ENCODE measurements around the gene WDFY2. TPM values are rescaled to one million over a fixed set of nuclear protein-coding genes. Genes with fewer than 3 reads are reported as not detected.

The WDFY2 gene
- total and polyA plus RNA-seq, 10 of the 15 experiments (the other 5 are each of a cell fraction or from before 2014, with no cell fraction given) = 2.1 to 13.0 (median 8.1) TPM

GRCh38 chr13:51738226-51738905, 154.1 kb downstream of the WDFY2 start:
- RAD21 ChIA-PET (ENCODE audit: unreplicated experiment) = no interaction called here
- H3K4me1 ChIP-seq (ENCODE audit: control insufficient read depth, insufficient read depth, low read length) = peaks cover 3% of the 10 kb centered on the region; the same call in 1 of the 2 replicates
- no peaks in the 10 kb centered on the region for H4K20me1 ChIP-seq (ENCODE audit: control insufficient read depth, insufficient read depth)
- no peak for FAIRE-seq
- no peak overlapping the region for H3K27ac ChIP-seq (ENCODE audit: control insufficient read depth, insufficient read depth)
- POLR2A ChIA-PET = no interaction called here
- H3K4me2 ChIP-seq (ENCODE audit: control insufficient read depth, insufficient read depth) = no peak overlapping the region
- CTCF ChIA-PET = no interaction called here
- intact Hi-C loops (cut with micrococcal nuclease; ENCODE audit: unreplicated experiment) (no loop called here), in situ Hi-C loops (cut with MboI) (no loop called here)
- H3K9me3 ChIP-seq (replicated peaks; ENCODE audit: control insufficient read depth, insufficient read depth, low read length) = no peaks in the 10 kb centered on the region
- BruUV-seq (replicated peaks) = no TSS peak
- H3K79me2 ChIP-seq (ENCODE audit: control insufficient read depth, insufficient read depth, low read length) = no peaks in the 10 kb centered on the region
- H2AFZ ChIP-seq (ENCODE audit: control insufficient read depth, low read depth, low read length) = no peak overlapping the region
- H3K9ac ChIP-seq (ENCODE audit: control insufficient read depth, insufficient read depth, low read length) = no peak overlapping the region
- H3K4me3 ChIP-seq = no peak overlapping the region
- TF ChIP-seq SREBF1 (IDR thresholded peaks at IDR 0.05; ENCODE audit: low read length) (no peak), JUNB (IDR thresholded peaks at IDR 0.05) (peak; percentile 45; the same call in 1 of the 2 replicates), RUNX3 (IDR thresholded peaks at IDR 0.05; ENCODE audit: low read length) (peak; percentile 52; the same call in 1 of the 2 replicates)
- WGBS (ENCODE audit: insufficient coverage, insufficient replicate concordance, low lambda C conversion rate, missing lambda C conversion rate) = 30% methylated on average over 2 of the region's 2 CpGs
- peak; percentile 78 for ATAC-seq
- DNase-seq (ENCODE audit: low read depth, low spot score) = no peak
- SMC1A ChIA-PET (ENCODE audit: uncharacterized antibody, unreplicated experiment) = interaction anchor here (0.6 to 1.3 kb wide), 3 partner anchors 59 to 431 kb away, joined by 3 to 4 read pairs (median 4); no protein-coding TSS in a partner anchor
- no peaks in the 10 kb centered on the region for H3K27me3 ChIP-seq (replicated peaks in 1 of 2; ENCODE audit: control insufficient read depth in 2 of 2, insufficient read depth in 2 of 2, low read length in 1 of 2)
- H3K36me3 ChIP-seq (ENCODE audit: control insufficient read depth in 2 of 2, insufficient read depth in 2 of 2, low read length in 1 of 2) = peaks cover 0 to 9% of the 10 kb centered on the region in 2 experiments; a peak in 1 of 4 replicates

DNA sequence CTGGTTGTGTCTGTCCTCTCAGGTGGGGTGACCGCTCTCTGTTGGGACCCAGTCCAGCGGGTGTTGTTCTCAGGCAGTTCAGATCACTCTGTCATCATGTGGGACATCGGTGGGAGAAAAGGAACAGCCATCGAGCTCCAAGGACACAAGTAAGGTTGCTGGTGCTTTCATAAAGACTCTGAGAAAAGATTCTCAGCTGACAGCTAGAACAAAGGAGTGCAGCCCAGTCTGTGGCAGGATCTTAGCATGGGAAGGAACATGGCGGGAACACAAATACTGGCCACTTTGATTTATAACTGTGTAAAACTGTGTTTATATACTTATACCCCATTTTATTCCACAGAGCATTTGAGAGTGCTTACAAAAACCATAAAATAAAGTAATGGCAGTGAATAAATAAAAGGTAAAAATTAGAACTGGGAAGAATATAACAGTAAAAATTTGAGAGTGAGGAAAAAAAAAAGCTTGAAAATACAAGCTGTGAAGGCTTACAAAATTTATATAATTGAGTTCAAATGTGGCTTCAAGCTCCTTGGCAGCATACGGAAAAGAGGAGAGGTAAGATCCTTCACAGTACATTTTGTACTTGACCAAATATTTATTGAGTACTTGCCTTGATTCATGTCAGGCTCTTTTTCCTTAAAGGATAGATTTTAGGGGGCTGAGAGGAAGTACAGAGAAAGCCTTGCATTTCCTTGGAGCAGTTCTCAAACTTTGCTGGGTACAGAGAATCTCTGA, 154.9 kb downstream of the WDFY2 start:
- POLR2A ChIA-PET = interaction anchor here (0.9 kb wide), 1 partner anchor 119 kb away, joined by 3 read pairs; no protein-coding TSS in a partner anchor
- no peak for TF ChIP-seq POLR2A (IDR thresholded peaks at IDR 0.05; ENCODE audit: low read depth, low read length)
- no peak for TF ChIP-seq CUX1 (IDR thresholded peaks at IDR 0.05; ENCODE audit: insufficient replicate concordance, low read depth, low read length)
- no peak for TF ChIP-seq NFXL1 (IDR thresholded peaks at IDR 0.05; ENCODE audit: borderline replicate concordance)
- TF ChIP-seq, protein P1, sequence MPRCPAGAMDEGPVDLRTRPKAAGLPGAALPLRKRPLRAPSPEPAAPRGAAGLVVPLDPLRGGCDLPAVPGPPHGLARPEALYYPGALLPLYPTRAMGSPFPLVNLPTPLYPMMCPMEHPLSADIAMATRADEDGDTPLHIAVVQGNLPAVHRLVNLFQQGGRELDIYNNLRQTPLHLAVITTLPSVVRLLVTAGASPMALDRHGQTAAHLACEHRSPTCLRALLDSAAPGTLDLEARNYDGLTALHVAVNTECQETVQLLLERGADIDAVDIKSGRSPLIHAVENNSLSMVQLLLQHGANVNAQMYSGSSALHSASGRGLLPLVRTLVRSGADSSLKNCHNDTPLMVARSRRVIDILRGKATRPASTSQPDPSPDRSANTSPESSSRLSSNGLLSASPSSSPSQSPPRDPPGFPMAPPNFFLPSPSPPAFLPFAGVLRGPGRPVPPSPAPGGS (IDR thresholded peaks at IDR 0.05; ENCODE audit: borderline replicate concordance, insufficient read depth, low read depth, low read length, poor library complexity, severe bottlenecking) = no peak
- TF ChIP-seq RAD21 (IDR thresholded peaks at IDR 0.05; ENCODE audit: insufficient read depth, low read depth, low read length) = no peak

More for the DNA sequence above, 154.9 kb downstream of the WDFY2 start:
- Histone ChIP-seq H3K4me2 (ENCODE audit: control insufficient read depth, insufficient read depth) (no peak overlapping the region), H3K4me1 (ENCODE audit: control insufficient read depth, insufficient read depth, low read length) (peaks cover 3% of the 10 kb centered on the region; the same call in 1 of the 2 replicates), H3K9ac (ENCODE audit: control insufficient read depth, insufficient read depth, low read length) (no peak overlapping the region), H3K36me3 (ENCODE audit: control insufficient read depth in 2 of 2, insufficient read depth in 2 of 2, low read length in 1 of 2) (peaks cover 0 to 9% of the 10 kb centered on the region in 2 experiments; a peak in 1 of 4 replicates), H2AFZ (ENCODE audit: control insufficient read depth, low read depth, low read length) (no peak overlapping the region), H3K27ac (ENCODE audit: control insufficient read depth, insufficient read depth) (no peak overlapping the region), H3K4me3 (no peak overlapping the region), H4K20me1 (ENCODE audit: control insufficient read depth, insufficient read depth) (no peaks in the 10 kb centered on the region), H3K27me3 (replicated peaks in 1 of 2; ENCODE audit: control insufficient read depth in 2 of 2, insufficient read depth in 2 of 2, low read length in 1 of 2) (no peaks in the 10 kb centered on the region), H3K79me2 (ENCODE audit: control insufficient read depth, insufficient read depth, low read length) (no peaks in the 10 kb centered on the region), H3K9me3 (replicated peaks; ENCODE audit: control insufficient read depth, insufficient read depth, low read length) (no peaks in the 10 kb centered on the region)
- ChIA-PET SMC1A (ENCODE audit: uncharacterized antibody, unreplicated experiment) (interaction anchor here (0.7 to 1.5 kb wide), 8 partner anchors 10 to 453 kb away, joined by 3 to 5 read pairs (median 4); no protein-coding TSS in a partner anchor), CTCF (interaction anchor here (0.6 kb wide), 1 partner anchor 149 kb away, joined by 4 read pairs; no protein-coding TSS in a partner anchor), RAD21 (ENCODE audit: unreplicated experiment) (interaction anchor here (2.1 kb wide), 1 partner anchor 126 kb away, joined by 5 read pairs; no protein-coding TSS in a partner anchor)
- intact Hi-C loops (cut with micrococcal nuclease; ENCODE audit: unreplicated experiment) = no loop called here
- WGBS (ENCODE audit: insufficient coverage, insufficient replicate concordance, low lambda C conversion rate, missing lambda C conversion rate) = 93% methylated on average over 6 of the region's 6 CpGs
- FAIRE-seq (no peak), ATAC-seq (no peak), DNase-seq (ENCODE audit: low read depth, low spot score) (no peak)
- in situ Hi-C loops (cut with MboI) = no loop called here
- no TSS peak for BruUV-seq (replicated peaks)

Data from GM12878 (cell line).